B cell (primary cell): ENCODE measurements around the gene XYLB. TPM values are rescaled to one million over a fixed set of nuclear protein-coding genes. Genes with fewer than 3 reads are reported as not detected.

Experiments used
- ATAC-seq: fragments of 200-7000 bp; cut with Tn5 transposase; one replicate; pipeline ENCODE4 v1.10.0; 2021; ENCODE audit warnings: low read depth, mild to moderate bottlenecking, moderate number of reproducible peaks, moderate library complexity
- CTCF ChIA-PET: fragments of 350-600 bp; sonication (Branson Sonifier 250); formaldehyde crosslinking; loops from one replicate; lab custom pipeline; 2021; ENCODE audit warnings: antibody characterized with exemption, inconsistent platforms; lab: Charles Lee
- POLR2A ChIA-PET: fragments of 350-600 bp; sonication (Branson Sonifier 250); formaldehyde crosslinking; loops from one replicate; lab custom pipeline; 2021; ENCODE audit warnings: antibody characterized with exemption; lab: Charles Lee
- DNase-seq: peaks from one replicate; pipeline ENCODE4 v3.0.0; 2013
- H2AFZ ChIP-seq: 2 replicates; pipeline ENCODE4 v1.6.1; 2012; ENCODE audit warnings: mild to moderate bottlenecking, low read depth, low read length; ENCODE audit not compliant: insufficient read depth, poor library complexity, severe bottlenecking
- H3K27ac ChIP-seq, 2 donors: 1 replicate in 1 of 2; 2 replicates in 1 of 2; pipeline ENCODE4 v1.5.1; 2012 to 2013; ENCODE audit warnings: low read length in 2 of 2, mild to moderate bottlenecking in 2 of 2, moderate library complexity in 1 of 2
- H3K27me3 ChIP-seq, 4 experiments: fragments of 200-600 bp in 1 of 4; sonication (generic) in 1 of 4; replicated peaks in 1 of 4; 1 replicate in 2 of 4; 2 replicates in 2 of 4; pipeline versions ENCODE4 v1.6.1 to v1.7.0; 2013 to 2016; ENCODE audit warnings: low read length in 3 of 4, mild to moderate bottlenecking in 2 of 4, mixed read lengths in 1 of 4, moderate library complexity in 1 of 4; ENCODE audit not compliant: insufficient read depth in 4 of 4, control insufficient read depth in 3 of 4; ENCODE audit errors: control extremely low read depth in 1 of 4
- H3K36me3 ChIP-seq, 2 experiments: replicated peaks in 1 of 2; 1 replicate in 1 of 2; 2 replicates in 1 of 2; pipeline versions ENCODE4 v1.6.1 to v1.7.1; 2013; ENCODE audit warnings: low read length in 1 of 2; ENCODE audit not compliant: insufficient read depth in 2 of 2, control insufficient read depth in 1 of 2; ENCODE audit errors: control extremely low read depth in 1 of 2, extremely low read depth in 1 of 2
- H3K4me1 ChIP-seq, 2 donors: fragments of 200-600 bp in 1 of 2; sonication (generic) in 1 of 2; 1 replicate in 1 of 2; 2 replicates in 1 of 2; pipeline versions ENCODE4 v1.5.1 to v1.6.1; 2013 to 2017; ENCODE audit warnings: low read length in 2 of 2; ENCODE audit not compliant: control insufficient read depth in 2 of 2, insufficient read depth in 2 of 2
- H3K4me2 ChIP-seq: replicated peaks from 2 replicates; pipeline ENCODE3; 2012; ENCODE audit warnings: mild to moderate bottlenecking, low read depth, low read length; ENCODE audit not compliant: poor library complexity, severe bottlenecking
- H3K4me3 ChIP-seq, 5 experiments: fragments of 200-600 bp in 1 of 5; sonication (generic) in 1 of 5; 1 replicate in 3 of 5; 2 replicates in 2 of 5; pipeline versions ENCODE4 v1.5.1 to v1.7.0; 2011 to 2016; ENCODE audit warnings: low read length in 4 of 5, mild to moderate bottlenecking in 4 of 5, low read depth in 2 of 5, control low read depth in 1 of 5, moderate library complexity in 1 of 5; ENCODE audit not compliant: insufficient read depth in 1 of 5; ENCODE audit errors: control extremely low read depth in 1 of 5, extremely low read depth in 1 of 5
- H3K79me2 ChIP-seq: fragments of 200-600 bp; sonication (generic); one replicate; pipeline ENCODE4 v1.6.0; 2016; ENCODE audit warnings: low read length; ENCODE audit not compliant: control insufficient read depth, insufficient read depth
- H3K9ac ChIP-seq: fragments of 200-600 bp; sonication (generic); 2 replicates; pipeline ENCODE4 v1.6.1; 2017; ENCODE audit warnings: mild to moderate bottlenecking, low read length, moderate library complexity
- H3K9me3 ChIP-seq, 3 donors: one replicate each; pipeline versions ENCODE4 v1.6.1 to v1.7.1; 2013; ENCODE audit warnings: low read length in 2 of 3; ENCODE audit not compliant: control insufficient read depth in 2 of 3, insufficient read depth in 1 of 3; ENCODE audit errors: control extremely low read depth in 1 of 3
- H4K20me1 ChIP-seq: 2 replicates; pipeline ENCODE4 v1.6.0; 2012; ENCODE audit warnings: mild to moderate bottlenecking, low read length; ENCODE audit not compliant: insufficient read depth, control insufficient read depth, poor library complexity, severe bottlenecking
- H3K27ac Mint-ChIP-seq: one replicate; pipeline ENCODE4 v1.8.0; 2021; ENCODE audit warnings: mixed read lengths
- H3K27me3 Mint-ChIP-seq: one replicate; pipeline ENCODE4 v1.8.0; 2021; ENCODE audit warnings: mixed read lengths
- H3K4me1 Mint-ChIP-seq: one replicate; pipeline ENCODE4 v1.8.0; 2021; ENCODE audit warnings: mixed read lengths
- H3K4me3 Mint-ChIP-seq: one replicate; pipeline ENCODE4 v1.8.0; 2021; ENCODE audit warnings: mixed read lengths
- H3K9me3 Mint-ChIP-seq: one replicate; pipeline ENCODE4 v1.8.0; 2022; ENCODE audit warnings: mixed read lengths; ENCODE audit not compliant: insufficient read depth
- EZH2 ChIP-seq: IDR thresholded peaks from 2 replicates; pipeline ENCODE4 v1.6.1; 2012; ENCODE audit warnings: borderline replicate concordance, low read depth, mild to moderate bottlenecking, moderate library complexity, low read length; ENCODE audit not compliant: insufficient read depth, poor library complexity, severe bottlenecking
- WGBS: methylation state at CpG from one replicate; pipeline ENCODE4 v1.1.5; 2013; ENCODE audit warnings: missing lambda C conversion rate; ENCODE audit not compliant: insufficient coverage; 5-methylcytosine and 5-hydroxymethylcytosine counted together
- intact Hi-C: fragments of 100-400 bp; cut with micrococcal nuclease; formaldehyde crosslinking; loops from one replicate; pipeline ENCODE4 v1.10.0; 2022
- polyA plus RNA-seq: library from polyadenylated mRNA; depleted of rRNA; stranded (reverse); fragments of >200 nt; gene quantifications from 2 replicates; pipeline ENCODE4 v1.2.3, GENCODE V29; 2012
- total RNA-seq, 2 donors: library from RNA; stranded (reverse); fragments of 120-200 nt in 1 of 2; gene quantifications; 1 replicate in 1 of 2; 2 replicates in 1 of 2; pipeline versions ENCODE4 v1.2.3 to v1.2.4, GENCODE V29; 2013 to 2022
- TF ChIP-seq, protein P1 (sequence below): fragments of 200-600 bp; IDR thresholded peaks from one replicate; pipeline ENCODE4 v1.8.0; 2022; ENCODE audit warnings: antibody characterized with exemption, mild to moderate bottlenecking

The XYLB gene
- total and polyA plus RNA-seq, 2 donors (not counting 1 experiment from before 2014, with no cell fraction given) = 0.19 to 0.71 TPM

DNA sequence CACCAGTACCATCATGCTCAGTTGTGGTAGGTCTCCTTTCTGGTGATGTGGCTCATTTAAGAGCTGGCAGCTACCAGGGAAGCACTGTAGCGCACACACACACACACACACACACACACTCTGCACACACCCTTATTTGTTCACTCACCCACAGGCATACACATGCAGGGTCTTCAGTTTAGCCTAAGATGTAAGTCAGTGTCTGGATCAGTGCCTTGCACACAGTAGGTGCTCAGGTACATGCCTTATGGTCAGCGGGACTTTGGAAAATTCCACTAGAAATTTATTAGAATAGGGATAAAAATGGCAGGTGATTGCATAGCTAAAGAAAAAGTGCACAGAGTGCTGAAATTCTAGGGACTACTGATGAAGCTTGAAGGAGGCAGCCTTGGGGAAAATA is 23.6 kb downstream of the XYLB start:
- no peaks in the 10 kb centered on the region for H3K27me3 ChIP-seq
- no peak for DNase-seq

DNA sequence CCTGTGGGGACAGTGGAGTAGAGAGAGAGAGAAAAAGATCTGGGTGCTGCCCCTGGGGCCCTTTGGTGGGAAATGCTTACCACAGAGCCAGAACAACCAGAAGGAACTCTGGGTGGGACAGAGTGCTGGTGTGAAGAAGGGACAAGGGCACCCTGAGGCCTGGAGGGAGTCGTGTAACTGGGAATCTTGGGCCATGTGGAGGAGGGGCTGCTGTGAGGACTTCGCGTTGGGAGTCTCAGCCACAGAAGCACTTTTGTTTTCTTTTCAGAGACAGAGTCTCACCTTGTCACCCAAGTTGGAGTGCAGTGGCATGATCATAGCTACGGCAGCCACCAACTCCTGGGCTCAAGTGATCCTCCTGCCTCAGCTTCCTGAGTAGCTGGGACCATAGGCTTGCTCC is 24.3 kb downstream of the XYLB start:
- no peak for ATAC-seq
- POLR2A ChIA-PET = no interaction called here
- no peak for DNase-seq
- Histone ChIP-seq H4K20me1 (no peaks in the 10 kb centered on the region), H3K4me3 (no peak overlapping the region), H3K36me3 (no peaks in the 10 kb centered on the region), H3K9me3 (peaks cover 0 to 2% (median 0%) of the 10 kb centered on the region in 3 donors), H2AFZ (no peak overlapping the region), H3K27ac (no peak overlapping the region), H3K27me3 (no peaks in the 10 kb centered on the region), H3K4me1 (no peaks in the 10 kb centered on the region), H3K79me2 (no peaks in the 10 kb centered on the region), H3K4me2 (no peak overlapping the region), H3K9ac (no peak overlapping the region)
- no peak for TF ChIP-seq EZH2
- TF ChIP-seq, protein P1, sequence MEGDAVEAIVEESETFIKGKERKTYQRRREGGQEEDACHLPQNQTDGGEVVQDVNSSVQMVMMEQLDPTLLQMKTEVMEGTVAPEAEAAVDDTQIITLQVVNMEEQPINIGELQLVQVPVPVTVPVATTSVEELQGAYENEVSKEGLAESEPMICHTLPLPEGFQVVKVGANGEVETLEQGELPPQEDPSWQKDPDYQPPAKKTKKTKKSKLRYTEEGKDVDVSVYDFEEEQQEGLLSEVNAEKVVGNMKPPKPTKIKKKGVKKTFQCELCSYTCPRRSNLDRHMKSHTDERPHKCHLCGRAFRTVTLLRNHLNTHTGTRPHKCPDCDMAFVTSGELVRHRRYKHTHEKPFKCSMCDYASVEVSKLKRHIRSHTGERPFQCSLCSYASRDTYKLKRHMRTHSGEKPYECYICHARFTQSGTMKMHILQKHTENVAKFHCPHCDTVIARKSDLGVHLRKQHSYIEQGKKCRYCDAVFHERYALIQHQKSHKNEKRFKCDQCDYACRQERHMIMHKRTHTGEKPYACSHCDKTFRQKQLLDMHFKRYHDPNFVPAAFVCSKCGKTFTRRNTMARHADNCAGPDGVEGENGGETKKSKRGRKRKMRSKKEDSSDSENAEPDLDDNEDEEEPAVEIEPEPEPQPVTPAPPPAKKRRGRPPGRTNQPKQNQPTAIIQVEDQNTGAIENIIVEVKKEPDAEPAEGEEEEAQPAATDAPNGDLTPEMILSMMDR = no peak
- H3K4me1 Mint-ChIP-seq = no peaks in the 10 kb centered on the region
- no peaks in the 10 kb centered on the region for H3K27me3 Mint-ChIP-seq
- 73% methylated on average over 4 of the region's 4 CpGs for whole genome bisulfite sequencing
- CTCF ChIA-PET = no interaction called here
- intact Hi-C loops = no loop called here
- no peaks in the 10 kb centered on the region for H3K9me3 Mint-ChIP-seq
- no peak overlapping the region for H3K4me3 Mint-ChIP-seq
- no peak overlapping the region for H3K27ac Mint-ChIP-seq

More for the DNA sequence above, 23.6 kb downstream of the XYLB start:
- H3K4me1 ChIP-seq = no peaks in the 10 kb centered on the region
- H3K4me3 ChIP-seq = no peak overlapping the region
- H3K4me2 ChIP-seq = no peak overlapping the region
- Mint-ChIP-seq H3K27me3 (no peaks in the 10 kb centered on the region), H3K4me3 (no peak overlapping the region), H3K9me3 (no peaks in the 10 kb centered on the region), H3K27ac (no peak overlapping the region), H3K4me1 (no peaks in the 10 kb centered on the region)
- H3K9me3 ChIP-seq = peaks cover 0 to 1% (median 0%) of the 10 kb centered on the region in 3 donors
- no peak overlapping the region for H2AFZ ChIP-seq
- no peak for ATAC-seq
- no peak overlapping the region for H3K9ac ChIP-seq
- H3K27ac ChIP-seq = no peak overlapping the region
- no peaks in the 10 kb centered on the region for H3K79me2 ChIP-seq
- intact Hi-C loops = no loop called here
- TF ChIP-seq, protein P1 = no peak
- no peak for TF ChIP-seq EZH2
- H4K20me1 ChIP-seq = no peaks in the 10 kb centered on the region
- CTCF ChIA-PET = no interaction called here
- H3K36me3 ChIP-seq = no peaks in the 10 kb centered on the region
- WGBS = 70% methylated on average over 2 of the region's 2 CpGs
- POLR2A ChIA-PET = no interaction called here
